Right hindlimb (tissue), 1 donor: ENCODE measurements around the gene EIF4ENIF1.
"Not testable (repeated sequence)": the region's sequence is repeated elsewhere in the genome, so short reads cannot be mapped to it uniquely, and the experiment has no call there.

Source experiments
- DNase-seq: peaks from one replicate; pipeline ENCODE4 v3.0.0-alpha.2; 2018

Gene EIF4ENIF1

DNA sequence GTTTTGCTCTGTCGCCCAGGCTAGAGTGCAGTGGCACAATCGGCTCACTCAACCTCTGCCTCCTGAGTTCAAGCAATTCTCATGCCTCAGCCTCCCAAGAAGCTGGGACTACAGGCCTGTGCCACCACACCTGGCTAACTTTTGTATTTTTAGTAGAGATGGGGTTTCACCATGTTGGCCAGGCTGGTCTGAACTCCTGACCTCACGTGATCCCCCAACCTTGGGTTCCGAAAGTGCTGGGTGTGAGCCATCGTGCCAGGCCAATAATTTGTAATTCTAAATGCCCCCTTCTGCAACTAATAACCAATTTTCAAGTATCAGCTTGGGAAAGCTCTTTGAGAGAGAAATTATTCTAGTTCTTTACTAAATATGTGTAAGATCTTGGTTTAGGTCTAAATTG, 3.7 kb upstream of the EIF4ENIF1 start:
- not testable (repeated sequence) for DNase-seq

DNA sequence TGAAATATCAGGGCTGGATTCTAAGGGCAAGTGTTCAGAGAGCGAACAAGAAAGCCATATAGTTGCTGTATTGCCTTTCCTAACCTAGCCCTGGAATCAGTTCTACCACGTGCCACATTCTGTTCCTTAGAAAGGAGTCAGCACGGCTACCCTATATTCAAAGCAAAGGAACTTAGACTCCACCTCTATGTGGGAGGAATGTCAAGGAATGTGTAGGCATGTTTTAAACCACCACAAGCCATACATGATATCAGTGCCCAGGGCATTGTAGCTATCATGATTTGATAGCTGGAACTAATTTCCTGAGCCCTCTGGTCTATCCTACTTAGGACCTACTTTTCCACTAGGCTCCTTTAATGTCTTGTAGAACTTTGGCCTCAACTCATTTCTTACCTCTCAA, 2.5 kb upstream of the EIF4ENIF1 start:
- no peak for DNase-seq

DNA sequence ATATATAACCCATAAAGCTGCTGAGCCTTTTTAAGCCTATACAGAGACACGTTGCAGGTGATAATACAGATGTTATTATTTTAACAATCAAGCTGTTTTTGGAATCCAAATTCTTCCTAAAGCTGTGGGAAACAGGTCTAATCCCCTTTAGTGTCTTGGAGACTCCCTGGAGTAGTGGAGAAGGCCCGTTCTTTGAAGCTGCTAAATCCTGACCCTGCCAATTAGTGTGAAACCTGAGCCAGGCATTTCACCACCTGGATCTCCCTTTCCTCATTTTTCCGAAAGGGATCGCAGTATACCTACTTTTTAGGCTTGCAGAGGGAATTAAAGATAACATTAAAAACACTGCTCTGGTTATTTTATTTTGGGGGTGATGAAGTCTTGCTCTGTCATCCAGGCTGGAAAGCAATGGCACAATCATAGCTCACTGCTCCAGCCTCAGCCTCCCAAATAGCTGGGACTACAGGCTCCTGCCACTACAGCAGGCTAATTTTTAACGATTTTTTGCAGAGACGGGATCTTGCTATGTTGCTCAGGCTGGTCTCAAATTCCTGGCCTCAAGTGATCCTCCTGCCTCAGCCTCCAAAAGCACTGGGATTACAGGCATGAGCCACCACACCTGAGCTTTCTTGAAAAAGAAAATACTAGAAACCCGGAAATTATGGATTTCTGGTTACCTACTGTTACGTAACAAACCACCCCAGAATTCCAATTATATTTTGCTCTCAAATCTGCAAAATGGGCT, 1.7 kb upstream of the EIF4ENIF1 start:
- DNase-seq: no peak

DNA sequence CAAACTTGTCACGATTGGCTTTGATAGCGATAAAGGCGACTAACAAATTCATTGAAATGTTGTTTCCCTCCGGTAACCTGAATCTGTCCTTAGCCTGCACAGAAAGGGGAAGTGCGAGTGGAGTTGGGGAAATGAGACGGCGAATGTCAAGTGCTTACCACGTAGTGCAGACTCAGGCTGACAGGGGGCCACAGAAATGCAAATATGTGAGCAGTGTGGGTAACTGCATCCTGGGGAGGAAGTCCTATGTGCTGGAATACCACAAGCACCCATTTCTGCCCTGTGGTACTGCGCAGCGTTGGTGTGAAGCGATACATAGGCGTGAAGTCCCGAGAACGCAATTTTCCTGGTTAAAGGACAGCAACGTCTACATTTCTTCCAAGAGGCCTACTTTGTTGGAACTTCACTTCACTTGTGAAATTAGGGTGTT, 869 bp upstream of the EIF4ENIF1 start:
- DNase-seq: peak; percentile 54

DNA sequence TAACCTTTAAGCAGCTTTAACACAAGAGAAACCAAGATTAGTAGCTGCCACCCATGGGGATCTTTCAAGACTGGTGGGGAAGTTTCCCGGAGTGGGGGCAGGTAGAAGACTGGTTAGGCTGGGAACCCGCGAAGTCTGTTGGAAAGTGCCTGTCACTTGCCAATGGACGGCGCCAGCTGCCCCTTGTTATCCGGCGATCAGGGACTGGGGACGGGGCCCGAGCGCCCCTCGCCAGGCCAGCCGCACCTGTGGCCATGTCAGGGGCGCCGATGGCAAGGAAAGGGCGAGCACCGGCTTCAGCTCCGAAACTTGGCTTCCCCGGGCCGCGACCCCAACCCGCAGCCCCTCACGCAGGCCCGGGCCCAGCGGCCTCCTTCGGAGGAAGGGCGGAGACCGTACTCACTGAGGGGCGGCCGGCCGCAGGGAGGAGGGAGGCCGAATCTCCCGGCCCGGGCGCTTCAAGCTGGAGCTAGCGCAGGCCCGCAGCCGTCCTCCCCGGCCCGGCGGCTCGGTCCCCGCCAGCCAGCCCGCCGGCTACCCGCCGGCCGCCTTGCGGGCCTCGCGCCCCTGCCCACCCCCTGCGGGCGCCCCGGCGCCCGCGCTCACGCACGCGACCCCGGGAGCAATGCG, 539 bp downstream of the EIF4ENIF1 start:
- DNase-seq: peak; percentile 45

DNA sequence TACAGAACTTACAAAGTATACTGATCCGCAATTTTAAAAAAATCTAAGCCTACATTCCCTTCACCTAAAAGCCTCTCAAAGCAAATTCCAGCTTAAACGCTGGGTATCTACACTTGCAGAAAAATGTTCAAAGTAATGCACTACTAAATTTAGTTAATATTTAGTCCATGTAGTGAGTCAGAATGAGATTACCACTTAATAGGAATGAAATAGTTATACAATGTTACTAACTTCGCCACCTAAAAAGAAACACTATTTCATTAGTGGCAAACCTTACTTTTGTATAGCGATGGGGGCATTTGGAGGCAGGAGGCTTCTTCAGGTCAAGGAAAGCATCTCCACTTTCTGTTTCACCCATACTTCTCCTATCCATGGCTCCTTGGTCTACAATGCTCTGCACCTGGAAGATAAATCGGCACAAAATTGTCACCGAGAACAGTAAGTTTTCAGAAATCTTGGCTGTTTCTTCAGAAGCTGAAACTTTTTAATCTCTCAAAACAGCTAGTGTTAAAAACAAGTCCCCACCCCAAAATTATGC, 1.2 kb downstream of the EIF4ENIF1 start:
- no peak for DNase-seq

DNA sequence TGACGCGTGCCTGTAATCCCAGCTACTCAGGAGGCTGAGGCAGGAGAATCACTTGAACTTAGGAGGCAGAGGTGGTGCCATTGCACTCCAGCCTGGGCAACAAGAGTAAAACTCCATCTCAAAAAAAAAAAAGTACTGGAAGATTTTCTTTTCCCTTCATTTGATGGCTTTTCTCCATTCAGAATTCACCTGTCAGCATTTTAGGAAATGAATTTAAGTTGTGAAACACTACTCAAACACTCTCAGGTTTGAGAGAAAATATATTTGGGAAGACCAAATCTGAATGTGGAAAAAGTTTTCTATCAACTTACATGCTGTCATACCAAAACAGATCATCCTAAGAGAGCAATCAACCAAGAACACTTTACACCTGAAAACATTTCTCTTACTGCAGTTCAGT, 2.7 kb downstream of the EIF4ENIF1 start:
- DNase-seq: no peak

DNA sequence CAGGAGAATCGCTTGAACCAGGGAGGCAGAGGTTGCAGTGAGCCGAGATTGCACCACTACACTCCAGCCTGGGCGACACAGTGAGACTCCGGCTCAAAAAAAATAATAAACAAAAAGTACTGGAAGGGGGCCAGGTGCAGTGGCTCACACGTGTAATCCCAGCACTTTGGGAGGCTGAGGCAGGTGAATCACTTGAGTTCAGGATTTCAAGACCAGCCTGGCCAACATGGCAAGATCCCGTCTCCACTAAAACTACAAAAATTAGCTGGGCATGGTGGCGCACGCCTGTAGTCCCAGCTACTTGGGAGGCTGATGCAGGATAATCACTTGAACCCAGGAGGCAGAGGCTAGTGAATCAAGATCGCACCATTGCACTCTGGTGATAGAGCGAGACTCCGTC, 3.3 kb downstream of the EIF4ENIF1 start:
- not testable (repeated sequence) for DNase-seq

DNA sequence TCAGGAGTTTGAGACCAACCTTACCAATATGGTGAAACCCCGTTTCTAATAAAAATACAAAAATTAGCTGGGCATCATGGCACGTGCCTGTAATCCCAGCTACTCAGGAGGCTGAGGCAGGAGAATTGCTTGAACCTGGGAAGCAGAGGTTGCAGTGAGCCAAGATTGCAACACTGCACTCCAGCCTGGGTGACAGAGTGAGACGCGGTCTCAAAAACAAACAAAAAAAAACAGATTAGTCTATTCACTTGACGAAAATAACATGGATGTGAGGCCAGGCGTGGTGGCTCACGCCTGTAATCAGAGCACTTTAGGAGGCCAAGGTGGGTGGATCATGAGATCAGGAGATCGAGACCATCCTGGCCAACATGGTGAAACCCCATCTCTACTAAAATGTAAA, 7.2 kb downstream of the EIF4ENIF1 start:
- not testable (repeated sequence) for DNase-seq

DNA sequence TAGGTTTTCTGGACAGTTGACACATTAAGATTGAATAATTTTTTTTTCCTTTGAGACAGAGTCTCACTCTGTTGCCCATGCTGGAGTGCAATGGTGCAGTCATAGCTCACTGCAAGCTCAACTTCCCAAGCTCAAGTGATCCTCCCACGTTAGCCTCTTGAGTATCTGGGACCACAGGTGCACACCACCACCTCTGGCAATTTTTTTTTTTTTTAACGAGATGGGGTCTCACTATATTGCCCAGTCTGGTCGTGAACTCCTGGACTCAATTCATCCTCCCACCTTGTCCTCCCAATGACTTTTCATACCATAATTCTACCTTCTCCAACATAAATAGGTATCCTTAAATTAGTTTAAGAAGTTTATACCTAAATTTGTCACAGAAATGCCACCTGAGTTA, 8.5 kb downstream of the EIF4ENIF1 start:
- DNase-seq: no peak

DNA sequence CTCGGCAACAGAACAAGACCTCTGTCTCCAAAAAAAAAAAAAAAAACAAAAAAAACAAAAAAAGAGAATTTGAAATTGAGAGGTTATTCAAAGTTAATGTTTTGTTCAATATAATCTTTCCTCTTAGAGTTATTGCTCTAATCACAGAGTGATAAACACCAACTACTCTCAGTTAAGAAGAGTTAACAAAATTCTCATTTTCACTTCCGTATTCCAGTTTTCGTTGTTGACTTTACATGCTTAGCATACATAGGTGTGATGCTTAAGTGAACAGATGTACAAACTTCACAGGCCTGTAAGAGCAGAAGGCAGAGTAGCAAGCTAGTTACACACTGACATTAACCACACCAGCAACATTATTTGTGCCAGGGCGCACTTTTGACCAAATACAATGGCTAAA, 12.3 kb downstream of the EIF4ENIF1 start:
- DNase-seq: no peak

DNA sequence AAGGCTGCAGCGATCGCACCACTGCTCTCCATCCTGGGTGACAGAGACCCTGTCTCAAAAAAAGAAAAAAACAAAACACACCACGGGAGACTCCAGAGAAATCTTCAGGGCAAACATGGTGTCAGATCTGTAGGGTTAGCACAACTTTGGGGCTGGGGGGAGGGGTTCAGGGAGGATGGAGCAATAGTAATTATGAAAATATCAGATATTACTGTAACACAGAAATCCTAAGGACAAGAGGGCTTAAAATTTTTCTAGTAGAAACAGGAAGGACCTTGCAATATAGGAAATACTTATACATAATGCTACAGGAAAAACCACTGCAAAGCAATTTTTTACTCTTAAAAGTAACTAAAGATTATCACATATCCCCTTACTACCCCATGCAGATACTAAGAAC, 13.8 kb downstream of the EIF4ENIF1 start:
- DNase-seq: no peak

DNA sequence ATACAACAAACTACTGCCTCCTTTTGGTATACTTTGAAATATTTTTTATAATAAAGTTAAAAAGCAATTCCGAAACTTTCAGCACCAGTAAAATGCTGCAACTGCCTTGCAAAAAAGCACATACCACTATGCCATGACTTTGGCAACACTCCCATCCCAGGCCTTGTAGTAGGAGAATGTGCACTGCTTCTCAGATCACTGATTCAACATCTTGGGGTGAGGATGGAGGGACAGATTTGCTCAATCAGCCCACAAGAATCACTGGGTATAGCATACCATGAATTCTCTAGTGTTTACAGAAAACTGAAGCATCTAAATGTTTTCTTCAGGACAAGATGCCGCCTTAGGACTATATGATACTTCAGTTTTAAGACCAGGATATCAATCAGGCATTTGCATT, 14.9 kb downstream of the EIF4ENIF1 start:
- no peak for DNase-seq

DNA sequence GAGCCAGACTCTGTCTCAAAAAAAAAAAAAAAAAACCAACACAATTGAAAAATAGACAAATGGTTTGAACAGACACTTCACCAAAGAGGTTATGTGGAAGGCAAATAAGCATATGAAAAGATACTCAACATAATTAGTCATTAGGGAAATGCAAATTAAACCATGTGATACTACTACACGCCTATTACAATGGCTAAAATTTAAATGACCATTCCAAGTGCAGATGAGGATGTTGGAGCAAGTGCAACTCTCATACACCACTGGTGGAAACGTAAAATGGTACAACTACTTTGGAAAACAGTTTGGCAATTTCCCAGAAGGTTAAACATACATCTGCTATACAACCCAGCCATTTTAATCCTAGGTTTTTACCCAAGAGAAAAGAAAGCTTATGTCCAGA, 24.3 kb downstream of the EIF4ENIF1 start:
- no peak for DNase-seq

DNA sequence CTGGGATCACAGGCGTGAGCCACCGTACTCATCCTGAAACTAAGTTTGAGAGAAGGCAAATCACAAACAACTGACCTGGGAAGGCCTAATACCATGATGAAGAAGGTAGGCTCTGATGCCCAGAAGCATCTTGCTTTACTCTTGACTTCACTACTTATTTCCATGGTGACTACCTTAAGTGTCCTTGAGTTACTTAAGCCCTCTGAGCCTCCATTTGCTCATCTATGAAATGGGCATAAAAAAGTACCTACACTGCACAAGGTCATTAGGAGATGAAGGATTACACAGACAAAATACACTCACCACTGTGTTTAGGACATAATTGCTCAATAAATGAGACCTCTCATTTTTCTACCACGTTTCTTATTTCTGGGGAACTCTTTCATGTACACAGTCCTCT, 27.9 kb downstream of the EIF4ENIF1 start:
- DNase-seq: no peak

DNA sequence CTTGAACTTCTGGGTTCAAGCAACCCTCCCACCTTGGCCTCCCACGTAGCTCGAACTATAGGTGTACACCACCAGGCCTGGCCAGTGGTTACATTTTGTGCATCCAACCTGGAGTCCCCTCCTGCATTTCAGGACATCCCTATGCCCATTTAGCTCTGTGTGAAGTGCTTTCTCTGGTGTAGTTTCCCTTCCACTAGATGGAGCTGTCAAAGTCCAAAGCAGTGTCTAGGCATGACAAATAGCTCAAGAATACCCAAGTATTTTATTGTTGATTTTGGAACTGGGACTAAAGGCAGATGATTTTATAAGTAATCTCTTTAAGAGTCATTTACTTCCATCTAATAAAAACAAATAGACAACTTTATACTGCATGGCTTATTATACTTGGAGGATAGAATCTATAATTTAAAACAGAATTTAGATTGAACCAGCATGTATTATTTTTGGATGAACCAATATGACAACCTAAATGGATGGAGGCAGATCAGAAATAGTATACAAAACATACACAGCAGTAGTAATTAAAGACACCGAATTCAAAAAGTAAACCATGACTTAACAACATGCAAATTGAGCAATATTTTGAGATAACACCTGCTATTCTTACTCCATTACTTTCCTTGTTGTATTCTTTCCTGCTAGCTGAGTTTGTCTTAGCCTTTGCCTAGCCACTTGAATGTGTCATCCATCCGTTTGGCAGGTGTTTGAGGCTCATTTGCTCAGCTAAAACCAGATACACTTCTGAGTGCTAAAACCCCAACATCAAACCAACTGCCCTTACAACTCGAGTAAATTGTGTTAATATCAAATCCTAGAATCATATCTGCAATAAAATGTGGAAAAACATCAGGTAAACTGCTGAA, 37.7 kb downstream of the EIF4ENIF1 start:
- no peak for DNase-seq

DNA sequence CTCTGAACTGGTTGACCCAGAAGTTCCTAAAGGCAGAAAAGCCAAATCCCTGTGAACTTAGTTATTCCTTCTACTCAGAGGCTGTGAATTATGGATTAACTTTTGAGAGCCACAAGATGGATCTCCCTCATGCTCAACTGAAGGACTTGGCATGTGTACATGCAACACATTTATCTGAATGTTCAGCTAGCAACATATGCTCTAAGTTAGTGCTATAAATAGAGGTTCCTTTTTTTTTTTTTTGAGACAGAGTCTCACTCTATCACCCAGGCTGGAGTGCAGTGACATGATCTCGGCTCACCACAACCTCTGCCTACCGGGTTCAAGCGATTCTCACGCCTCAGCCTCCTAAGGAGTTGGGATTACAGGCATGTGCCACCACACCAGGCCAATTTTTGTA, 40.1 kb downstream of the EIF4ENIF1 start:
- no peak for DNase-seq

DNA sequence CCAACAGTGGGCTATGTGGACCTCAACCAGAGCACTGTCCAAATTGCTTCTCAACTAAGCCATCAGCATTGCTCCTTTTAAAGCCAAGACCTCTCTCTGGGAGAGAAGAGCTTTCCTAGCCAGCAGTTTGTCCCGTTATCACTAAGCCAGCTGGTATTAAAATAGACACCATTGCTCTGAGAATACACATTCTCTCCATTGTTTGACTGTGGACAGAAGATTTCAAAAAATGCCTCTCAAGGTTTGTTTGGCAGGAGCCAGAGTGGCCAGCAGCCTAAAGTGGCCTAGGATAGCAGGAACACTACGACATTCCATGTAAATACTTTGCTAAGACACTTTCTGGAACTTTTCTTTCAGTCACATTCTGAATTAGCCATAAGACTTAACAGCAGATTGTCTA, 41.3 kb downstream of the EIF4ENIF1 start:
- DNase-seq: no peak

DNA sequence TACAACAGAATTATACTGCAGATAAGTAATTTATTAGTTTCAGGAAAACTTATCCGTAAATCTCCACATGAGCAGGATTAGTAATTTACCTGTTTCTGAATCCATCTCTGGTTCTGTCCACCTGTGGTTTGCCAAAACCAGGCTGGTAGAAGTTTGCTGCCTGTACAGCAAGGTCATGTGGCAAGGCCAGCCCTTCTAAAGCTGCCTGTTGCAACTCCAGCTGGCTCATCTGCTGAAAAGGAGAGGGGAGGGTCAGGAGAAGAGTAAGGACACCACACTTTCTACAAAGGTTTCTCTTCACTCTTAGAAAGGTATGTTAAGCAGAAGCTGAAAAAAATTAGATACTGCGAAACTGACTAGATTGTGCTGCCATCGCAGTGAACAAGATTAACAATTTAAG, 42.3 kb downstream of the EIF4ENIF1 start:
- DNase-seq: no peak

DNA sequence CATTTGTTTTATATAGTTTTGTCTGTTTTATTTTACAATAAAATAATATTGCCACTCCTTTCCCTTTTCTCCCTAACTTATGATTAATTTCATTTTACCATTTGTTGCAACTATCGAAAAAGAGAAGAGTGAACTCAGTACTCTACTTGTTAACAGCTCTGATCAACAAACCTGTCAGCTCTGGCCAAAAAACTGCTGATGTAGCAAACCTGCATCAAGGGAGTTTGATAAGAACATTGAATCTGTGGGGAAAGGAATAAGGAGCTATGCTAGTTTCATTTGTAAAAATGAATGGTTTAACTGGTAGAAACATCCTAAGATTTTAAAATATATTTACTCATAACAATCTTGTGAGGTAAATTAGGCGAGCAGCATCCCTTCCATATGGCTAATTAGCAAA, 42.9 kb downstream of the EIF4ENIF1 start:
- DNase-seq: no peak

DNA sequence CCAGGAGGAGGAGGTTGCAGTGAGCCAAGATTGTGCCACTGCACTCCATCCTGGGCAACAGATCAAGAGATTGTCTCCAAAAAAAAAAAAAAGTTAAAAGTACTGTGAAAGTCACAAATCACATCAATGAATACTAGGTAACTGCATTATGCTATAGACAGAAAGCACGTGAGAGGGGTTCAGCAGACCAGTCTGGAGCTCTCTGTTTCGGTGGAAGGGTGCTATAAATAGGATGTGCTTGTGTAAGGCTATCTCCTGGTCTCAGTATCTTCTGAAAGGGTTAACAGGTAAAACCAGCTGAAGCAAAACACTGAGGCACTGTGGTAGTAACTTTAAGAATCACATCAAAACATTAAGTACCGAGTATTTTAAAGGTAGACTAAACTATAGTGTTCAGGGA, 43.4 kb downstream of the EIF4ENIF1 start:
- DNase-seq: no peak

DNA sequence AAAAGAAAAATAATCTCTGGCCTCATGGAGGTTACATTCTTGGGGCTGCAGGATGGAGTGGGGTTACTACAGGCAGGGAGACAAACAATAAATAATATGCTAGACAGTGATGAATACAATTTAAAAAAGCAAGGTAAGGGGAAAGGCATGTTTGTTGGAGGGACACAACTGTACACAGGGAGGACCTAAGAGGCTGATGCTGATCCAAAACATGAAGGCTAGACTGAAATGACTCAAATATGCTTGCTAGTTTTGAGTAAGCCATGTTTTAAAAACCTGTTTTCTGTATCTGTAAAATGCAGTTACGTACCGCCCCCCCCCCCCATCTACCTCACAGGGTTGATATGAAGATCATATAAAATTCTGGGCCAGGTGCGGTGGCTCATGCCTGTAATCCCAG, 44.0 kb downstream of the EIF4ENIF1 start:
- DNase-seq: no peak

DNA sequence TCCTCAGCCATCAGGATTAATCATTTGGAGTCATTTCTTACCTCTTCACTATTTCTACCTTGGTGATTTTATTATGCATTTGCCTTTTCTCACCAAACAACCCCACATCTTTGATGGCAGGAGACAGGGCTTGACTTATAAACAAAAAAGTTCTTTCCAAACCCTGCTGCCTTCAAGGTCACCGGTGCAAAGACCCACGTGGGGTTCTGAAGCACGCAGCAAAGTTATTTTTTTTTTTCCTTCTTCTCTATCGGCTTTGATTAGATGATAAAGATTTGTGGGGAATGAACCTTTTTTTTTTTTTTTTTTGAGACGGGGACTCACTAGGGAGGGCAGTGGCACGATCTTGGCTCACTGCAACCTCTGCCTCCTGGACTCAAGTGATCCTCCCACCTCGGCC, 46.1 kb downstream of the EIF4ENIF1 start:
- no peak for DNase-seq
